Upper lobe of left lung (tissue), 4 donors: ENCODE data around the gene MYBPC3.

Experiments
- CTCF ChIP-seq, 6 experiments: fragments of 450-650 bp in 4 of 6; fragments of 200-600 bp in 2 of 6; sonication (generic) in 2 of 6; IDR thresholded peaks; one replicate each; pipeline ENCODE4 v1.5.1; 2016 to 2019; ENCODE audit warnings: antibody characterized with exemption in 6 of 6
- POLR2A ChIP-seq, 4 donors: fragments of 450-650 bp; IDR thresholded peaks; one replicate each; pipeline ENCODE4 v1.5.1; 2016 to 2017; ENCODE audit warnings: antibody characterized with exemption in 4 of 4, mild to moderate bottlenecking in 2 of 4
- POLR2AphosphoS5 ChIP-seq, 2 donors: sonication (generic); formaldehyde crosslinking; IDR thresholded peaks; one replicate each; pipeline ENCODE4 v1.5.1; 2017; ENCODE audit warnings: antibody characterized with exemption in 2 of 2

GRCh38 chr11:47389577-47390421, 37.3 kb upstream of the MYBPC3 start:
- TF ChIP-seq POLR2AphosphoS5 (IDR thresholded peaks at IDR 0.05) (no peak), CTCF (IDR thresholded peaks at IDR 0.05) (no peak), POLR2A (IDR thresholded peaks at IDR 0.05) (no peak)
